HG02852 (cell line): ENCODE measurements around the gene TAF15.

Experiments used
- ATAC-seq: cut with Tn5 transposase; IDR thresholded peaks from one replicate; pipeline ENCODE4 v1.9.1; 2021; ENCODE audit warnings: mild to moderate bottlenecking, moderate library complexity; ENCODE audit not compliant: unreplicated experiment

TAF15 gene

DNA sequence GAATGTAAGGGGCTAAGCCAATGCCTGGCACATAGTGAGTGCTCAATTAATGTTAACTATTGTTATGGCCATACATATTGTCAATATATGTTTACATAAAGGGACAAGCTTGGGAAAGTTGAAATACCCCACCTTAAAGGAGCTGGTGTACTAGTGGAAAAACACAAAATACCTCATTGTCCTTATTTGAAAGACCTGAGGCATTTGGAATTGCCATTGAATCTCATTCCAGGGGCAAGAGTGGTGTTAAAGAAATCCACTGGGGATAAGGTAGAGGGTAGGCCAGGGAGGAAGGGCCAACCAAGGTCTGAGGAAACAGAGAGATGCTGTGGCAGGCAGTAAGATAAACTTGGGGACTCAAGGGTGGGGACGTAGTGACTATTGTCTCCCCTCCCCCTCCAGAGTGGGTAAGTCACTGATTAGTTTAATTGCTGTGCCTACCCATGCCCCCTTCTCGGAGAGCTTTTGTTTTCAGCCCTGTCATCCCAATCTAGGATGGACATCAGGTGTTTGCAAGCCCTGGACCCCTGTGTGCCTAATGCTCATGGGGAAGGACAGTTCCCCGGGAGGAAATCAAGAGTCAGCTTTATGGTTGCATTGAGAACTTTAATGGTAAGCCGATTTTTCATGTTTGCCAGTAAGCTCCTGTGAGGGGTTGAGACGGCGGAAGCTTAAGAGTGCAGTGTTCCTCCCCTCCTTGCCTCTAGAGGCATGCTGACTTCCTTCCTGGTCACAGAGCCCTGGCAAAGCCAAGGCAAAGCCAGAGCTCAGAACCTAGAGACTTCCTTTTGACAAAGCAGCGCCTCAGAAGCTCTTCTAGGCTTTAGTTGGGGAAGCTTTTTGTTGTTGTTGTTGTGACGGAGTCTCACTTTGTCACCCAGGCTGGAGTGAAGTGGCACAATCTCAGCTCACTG, 61.9 kb downstream of the TAF15 start:
- ATAC-seq: no peak

DNA sequence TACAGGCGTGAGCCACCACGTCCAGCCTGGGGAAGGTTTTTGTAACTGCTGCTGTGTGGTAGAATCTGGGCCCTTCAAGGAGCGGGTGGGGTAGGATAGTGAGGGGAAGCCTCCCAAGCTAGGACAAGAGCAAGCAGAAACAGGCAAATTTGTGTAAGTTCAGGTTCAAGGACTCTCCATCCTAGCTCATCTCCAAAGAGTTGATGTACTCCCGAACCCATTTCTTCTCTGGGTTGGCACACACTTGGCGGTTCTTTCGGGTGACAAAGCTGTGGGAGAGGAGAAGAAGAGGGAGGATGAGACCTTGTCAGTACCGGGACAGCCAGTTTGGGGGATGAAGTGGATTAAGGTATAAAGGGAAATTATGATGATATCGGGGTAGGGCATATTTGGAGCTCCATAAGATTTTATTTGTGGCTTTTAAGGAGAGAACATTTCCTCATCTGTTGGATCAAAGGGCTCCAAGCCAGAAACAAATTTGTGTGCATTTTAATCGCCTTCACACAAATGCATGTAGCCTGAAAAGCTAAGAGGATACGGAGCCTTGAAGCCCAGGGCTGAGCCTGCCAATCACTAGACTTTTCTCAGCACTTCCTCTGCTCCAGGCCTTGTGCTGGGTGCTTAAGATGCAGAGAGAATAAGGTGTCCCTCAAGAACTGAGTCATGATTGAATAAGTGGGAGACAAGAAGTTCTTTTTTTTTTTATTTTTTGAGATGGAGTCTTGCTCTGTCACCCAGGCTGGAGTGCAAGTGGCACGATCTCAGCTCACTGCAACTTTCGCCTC, 63.1 kb downstream of the TAF15 start:
- ATAC-seq: no peak

GRCh38 chr17:35875072-35875799, 66.0 kb downstream of the TAF15 start:
- ATAC-seq: no peak

- ATAC-seq: no peak
Measured at GRCh38 chr17:35875800-35876139, 66.5 kb downstream of the TAF15 start.

- no peak for ATAC-seq
Measured at GRCh38 chr17:35876534-35876933, 67.2 kb downstream of the TAF15 start.

GRCh38 chr17:35877345-35878029, 68.2 kb downstream of the TAF15 start:
- no peak for ATAC-seq

DNA sequence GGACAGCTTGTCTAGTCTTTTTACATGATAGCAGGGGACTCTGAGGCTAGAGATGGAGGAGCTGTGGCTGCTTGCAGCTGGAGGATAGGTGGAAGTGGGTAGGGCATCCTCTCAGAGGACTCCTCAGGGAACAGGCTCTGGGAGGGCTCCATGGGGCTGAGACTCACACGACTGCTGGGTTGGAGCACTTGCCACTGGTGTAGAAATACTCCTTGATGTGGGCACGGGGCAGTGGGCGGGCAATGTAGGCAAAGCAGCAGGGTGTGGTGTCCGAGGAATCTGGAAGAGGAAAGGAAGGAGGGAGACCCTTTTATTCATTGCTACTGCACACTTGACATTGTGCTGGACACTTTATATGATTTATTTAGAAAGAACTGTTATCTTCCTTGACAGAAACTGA, 69.1 kb downstream of the TAF15 start:
- no peak for ATAC-seq

GRCh38 chr17:35879773-35880654, 70.7 kb downstream of the TAF15 start, which contains the start of gene CCL5:
CCL5 (minus strand) TSS chr17:35880360.
- ATAC-seq: peak; percentile 90

GRCh38 chr17:35889241-35889640, 80.0 kb downstream of the TAF15 start:
- ATAC-seq: no peak

DNA sequence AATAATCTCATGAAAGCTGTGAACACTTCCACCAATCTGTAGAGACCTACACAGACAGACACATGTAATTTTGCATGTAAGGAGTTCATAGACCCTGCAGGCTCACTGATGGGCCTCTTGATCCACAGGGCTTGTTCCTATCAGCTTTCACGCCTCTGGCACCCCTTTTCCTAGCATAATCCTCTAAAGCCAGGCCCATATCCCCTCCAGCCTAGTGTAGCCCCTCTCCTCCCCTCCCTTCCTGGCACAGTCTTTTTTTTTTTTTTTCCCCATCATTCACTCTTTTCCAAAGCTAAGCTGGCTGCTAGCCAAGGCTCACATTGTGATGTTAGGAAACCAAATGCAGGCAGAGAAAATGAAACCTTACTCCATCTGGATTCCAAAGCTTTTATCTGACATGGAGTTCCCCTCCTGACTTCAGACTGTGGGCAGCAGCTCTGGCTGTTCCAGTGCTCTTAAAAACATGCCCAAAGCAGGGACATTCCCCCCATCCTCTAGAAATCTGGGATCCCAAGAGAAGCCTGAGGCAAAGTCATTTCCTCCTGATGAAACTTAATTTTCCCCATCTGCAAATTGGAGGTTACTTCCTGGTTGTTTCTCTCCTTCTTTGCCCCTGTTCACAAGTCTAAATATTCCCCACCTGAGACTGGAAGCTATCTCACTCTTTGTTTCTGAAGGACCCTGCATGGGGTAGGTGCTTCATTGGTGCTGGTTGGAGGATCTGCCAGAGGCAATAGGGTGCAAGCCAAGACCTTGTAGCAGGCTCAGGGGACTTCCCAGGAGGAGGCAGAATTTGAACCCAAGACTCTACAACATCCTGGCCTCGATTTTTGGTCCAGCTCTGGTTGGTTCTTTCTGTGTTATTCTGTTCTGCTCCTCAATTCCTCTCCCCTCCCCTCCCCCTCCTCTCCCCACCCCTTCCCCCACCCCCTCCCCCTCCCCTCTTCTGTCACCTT, 80.8 kb downstream of the TAF15 start:
- ATAC-seq: no peak

DNA sequence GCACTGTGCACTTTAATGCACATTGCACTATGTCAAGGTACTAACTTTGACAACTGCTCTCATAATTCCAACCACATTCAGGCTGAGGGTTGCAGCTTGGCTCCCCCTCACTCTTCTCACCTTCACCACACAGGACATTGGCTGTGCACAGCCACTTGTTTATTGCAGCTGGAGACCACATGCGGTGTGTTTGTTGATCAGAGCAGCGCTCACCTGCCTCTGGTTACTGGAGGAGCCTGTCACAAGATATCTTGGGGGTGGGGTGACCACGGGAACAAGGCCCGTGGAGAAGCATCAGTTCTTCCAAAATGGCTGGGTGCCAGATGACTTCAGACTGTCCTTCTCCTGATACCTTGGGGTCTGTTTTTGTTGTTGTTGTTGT, 81.5 kb downstream of the TAF15 start:
- no peak for ATAC-seq

- no peak for ATAC-seq
Measured at GRCh38 chr17:35891269-35891668, 82.0 kb downstream of the TAF15 start.

DNA sequence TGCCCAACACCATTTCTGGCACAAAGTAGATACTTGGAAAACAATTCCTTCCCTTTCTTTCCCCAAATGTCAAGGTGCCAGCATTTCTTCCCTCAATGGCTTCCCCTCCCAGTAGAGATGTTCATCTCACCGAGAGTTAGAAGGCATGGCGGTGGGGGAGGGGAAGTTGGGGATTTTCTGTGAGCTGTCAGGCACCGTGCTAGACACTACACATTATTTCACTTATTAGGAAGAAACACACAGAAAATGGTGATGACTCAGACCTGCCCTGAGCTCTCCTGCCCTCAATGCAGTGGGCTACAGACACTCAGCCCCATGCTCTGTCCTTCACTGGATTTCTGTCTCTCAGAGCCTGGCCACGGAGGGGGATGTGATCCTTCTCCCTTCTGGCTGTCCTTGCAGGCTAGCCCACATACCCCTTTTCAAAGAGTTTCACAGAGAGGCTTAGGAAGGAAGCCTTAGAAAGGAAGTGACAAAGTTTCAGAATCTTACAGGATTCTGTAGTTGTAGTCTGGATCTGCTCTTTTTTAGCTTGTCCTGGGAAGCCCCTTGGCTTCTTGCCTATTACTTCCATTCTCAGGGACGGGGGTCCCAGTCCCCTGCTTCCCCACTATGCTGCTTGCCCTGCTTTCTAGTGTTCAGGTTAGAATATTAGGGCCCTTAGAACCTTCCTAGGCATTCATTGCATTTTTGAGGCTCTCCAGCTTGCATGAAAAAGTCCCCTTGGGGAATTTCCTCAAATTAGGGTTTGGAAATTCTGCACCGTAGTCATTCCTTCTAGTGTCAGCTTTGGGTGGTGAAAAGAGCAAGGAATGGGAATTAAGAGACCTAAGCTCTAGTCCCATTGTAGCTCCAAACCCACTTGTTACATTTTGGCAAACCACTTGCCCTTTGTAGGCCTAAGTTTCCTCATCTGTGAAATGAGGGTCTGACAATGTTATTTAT, 83.1 kb downstream of the TAF15 start:
- no peak for ATAC-seq

- ATAC-seq: no peak
Measured at GRCh38 chr17:35893751-35894150, 84.5 kb downstream of the TAF15 start.

- no peak for ATAC-seq
Measured at GRCh38 chr17:35894206-35894605, 84.9 kb downstream of the TAF15 start.

DNA sequence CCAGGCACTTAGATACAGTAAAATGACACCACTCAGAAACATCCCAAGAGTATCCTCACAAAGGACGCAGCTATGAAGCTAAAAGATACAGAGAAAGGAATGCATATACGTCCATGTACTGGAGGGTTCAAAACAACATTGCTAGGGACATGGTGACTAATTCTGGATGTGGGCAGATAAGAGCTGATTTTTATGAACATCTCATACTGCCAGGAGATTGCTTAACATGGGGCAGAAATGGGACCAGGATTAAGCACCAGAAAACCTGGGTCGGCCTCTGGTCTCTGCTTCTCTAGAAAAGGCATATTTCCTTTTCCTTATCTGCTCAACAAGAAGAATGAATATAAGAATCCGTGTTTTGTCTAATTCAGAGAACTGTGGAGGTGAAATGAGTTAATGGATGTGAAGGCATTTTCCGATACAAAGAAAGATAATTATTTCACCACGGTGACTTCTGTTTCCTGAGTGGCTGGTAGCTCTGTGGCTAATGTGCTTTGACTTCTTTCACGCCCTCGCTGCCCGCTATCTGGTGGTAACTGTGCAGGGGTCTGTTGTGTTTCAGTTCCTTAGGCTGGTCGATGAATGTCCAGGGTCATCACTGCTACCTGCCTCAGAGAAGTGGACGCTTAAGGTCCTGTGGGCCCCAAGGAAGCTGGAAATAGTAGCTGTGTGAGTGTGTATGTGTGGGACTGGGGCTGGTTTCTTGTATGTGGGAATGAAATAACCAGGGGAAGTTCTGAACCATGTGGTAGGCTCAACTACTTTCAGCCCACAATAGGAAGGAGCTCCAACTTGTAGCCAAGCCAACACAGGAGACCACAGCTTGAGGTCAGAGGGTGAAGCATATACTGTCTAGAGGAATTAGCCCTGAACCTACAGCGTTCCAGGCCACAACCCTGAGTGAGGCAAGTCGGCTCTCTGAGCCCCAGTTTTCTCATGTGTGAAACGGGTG, 86.6 kb downstream of the TAF15 start:
- ATAC-seq: peak; percentile 63
